HG02981 (cell line): ENCODE measurements around the gene DDIT3.
A peak's percentile ranks its signal among the peaks of the same experiment; 100 is the strongest.
"Not testable (repeated sequence)": the region's sequence is repeated elsewhere in the genome, so short reads cannot be mapped to it uniquely, and the experiment has no call there.

Experiments
- ATAC-seq: cut with Tn5 transposase; IDR thresholded peaks from one replicate; pipeline ENCODE4 v1.9.1; 2021; ENCODE audit warnings: mild to moderate bottlenecking, moderate library complexity; ENCODE audit not compliant: unreplicated experiment

The DDIT3 gene

GRCh38 chr12:57520053-57520818, at the start of gene DDIT3:
Gene DDIT3, minus strand, starts transcription at chr12:57520514. Its CDS starts 3,108 bp downstream, at chr12:57517406.
- peak; percentile 66 for ATAC-seq

DNA sequence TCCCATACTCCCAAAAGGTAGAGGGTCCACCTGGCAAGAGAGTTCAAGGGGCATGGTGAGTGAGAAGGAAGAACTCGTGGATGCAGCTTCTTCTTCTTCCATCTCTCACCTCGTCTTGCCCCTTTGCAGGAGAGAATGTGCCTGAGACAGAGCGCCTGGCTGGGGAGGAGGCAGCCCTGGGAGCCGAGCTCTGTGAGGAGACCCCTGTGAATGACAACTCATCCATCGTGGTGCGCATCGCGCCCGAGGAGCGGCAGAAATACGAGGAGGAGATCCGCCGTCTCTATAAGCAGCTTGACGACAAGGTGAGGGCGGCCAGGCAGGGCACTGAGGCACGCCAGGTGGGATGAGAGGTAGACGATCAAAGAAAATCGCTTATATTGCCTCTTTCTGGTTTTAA, 49.5 kb upstream of the DDIT3 start:
- no peak for ATAC-seq

DNA sequence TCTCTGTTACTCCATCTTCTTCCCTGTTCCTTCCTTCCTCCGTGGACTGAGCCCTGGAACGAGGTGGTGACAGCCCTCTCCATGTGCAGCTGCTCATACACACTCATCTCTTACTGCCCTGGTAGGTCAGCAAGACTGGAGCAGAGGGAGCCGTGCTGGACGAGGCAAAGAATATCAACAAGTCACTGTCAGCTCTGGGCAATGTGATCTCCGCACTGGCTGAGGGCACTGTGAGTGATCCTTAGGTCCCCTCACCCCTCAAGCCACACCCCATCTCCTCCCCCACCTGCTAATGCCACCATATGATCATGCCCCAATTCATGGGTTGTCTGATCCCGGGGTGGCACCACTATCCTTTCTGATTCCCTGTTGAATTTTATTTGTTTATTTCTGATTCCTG, 48.5 kb upstream of the DDIT3 start:
- ATAC-seq = no peak

GRCh38 chr12:57564178-57564740, 43.9 kb upstream of the DDIT3 start:
- no peak for ATAC-seq

DNA sequence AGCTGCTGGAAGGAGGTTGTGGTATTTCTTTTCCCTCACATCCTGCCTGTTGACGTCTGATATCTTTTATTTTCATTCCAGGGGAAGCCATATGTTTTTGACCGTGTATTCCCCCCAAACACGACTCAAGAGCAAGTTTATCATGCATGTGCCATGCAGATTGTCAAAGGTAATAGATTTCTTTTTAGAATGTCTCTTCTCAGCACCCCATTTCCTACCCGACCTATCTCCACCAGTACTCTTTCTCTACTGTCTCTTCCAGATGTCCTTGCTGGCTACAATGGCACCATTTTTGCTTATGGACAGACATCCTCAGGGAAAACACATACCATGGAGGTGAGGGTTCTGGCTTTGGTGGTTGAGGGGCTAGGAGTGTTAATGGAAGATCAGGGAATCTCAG, 43.0 kb upstream of the DDIT3 start:
- ATAC-seq = no peak

- not testable (repeated sequence) for ATAC-seq
These were observed 40.8 kb upstream of the DDIT3 start for GRCh38 chr12:57561117-57561516.

DNA sequence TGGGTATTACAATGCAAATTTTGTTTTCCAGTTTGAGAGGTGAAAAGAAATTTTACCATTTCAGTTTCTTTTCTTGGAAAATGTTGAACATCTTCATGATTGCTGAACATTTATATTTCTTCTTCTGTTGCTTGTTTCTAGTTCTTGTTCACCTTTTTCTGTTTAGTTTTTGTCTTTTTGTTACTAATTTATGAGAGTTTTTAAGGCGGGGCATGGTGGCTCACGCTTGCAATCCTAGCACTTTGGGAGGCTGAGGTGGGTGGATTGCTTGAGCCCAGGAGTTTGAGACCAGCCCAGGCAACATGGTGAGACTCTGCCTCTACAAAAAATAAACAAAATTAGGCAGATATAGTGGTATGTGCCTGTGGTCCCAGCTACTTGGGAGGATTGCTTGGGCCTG, 40.2 kb upstream of the DDIT3 start:
- no peak for ATAC-seq

GRCh38 chr12:57558864-57559263, 38.5 kb upstream of the DDIT3 start:
- ATAC-seq = no peak

GRCh38 chr12:57554897-57555296, 34.6 kb upstream of the DDIT3 start:
- ATAC-seq = no peak

- no peak for ATAC-seq
These were observed 34.1 kb upstream of the DDIT3 start for GRCh38 chr12:57554453-57554852.

DNA sequence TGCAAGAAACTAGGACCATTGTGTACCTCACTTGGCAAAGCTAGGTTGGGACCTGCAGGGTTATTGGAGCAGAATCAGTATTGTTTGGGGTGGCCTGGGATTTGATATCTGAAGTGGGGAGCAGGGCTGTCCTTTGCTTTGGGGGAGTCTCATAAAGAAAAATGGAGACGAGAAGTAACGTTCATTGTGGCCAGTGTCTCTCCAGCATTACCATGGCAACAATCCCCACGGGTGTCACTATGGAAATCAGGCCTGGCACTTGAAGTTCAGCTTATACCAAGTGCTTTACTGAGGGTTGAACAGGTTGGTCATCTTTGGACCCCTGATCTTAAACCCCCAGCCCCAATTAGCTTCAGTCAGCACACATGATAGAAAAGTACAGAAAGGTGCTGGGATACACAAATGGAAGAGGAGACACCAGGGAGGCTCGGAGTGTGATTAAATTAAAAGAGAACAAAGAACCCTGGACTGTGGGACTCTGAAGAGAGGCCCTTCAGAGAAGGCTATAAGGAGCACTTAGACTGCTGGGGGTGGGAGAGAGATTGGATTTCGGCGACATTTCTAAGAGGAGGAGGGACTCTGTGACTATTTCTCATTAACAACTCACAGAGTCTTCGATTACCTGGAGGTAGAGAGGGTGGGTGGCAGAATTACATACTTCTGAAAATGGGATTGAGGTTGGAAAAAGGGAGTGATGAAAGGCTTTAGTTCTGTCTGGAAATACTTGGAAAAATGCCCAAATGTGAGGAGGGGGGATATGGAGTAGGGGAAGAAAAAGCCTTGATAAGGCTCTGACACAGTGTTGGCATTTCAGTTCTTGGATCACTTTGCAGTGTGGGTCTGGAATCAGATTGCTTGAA, 33.3 kb upstream of the DDIT3 start:
- ATAC-seq = no peak

GRCh38 chr12:57552835-57553313, 32.6 kb upstream of the DDIT3 start:
- ATAC-seq = no peak

GRCh38 chr12:57552306-57552651, 32.0 kb upstream of the DDIT3 start:
- ATAC-seq = no peak

GRCh38 chr12:57551637-57552305, 31.5 kb upstream of the DDIT3 start:
- ATAC-seq = no peak

- ATAC-seq = no peak
These were observed 30.6 kb upstream of the DDIT3 start for GRCh38 chr12:57550641-57551549.

- ATAC-seq = no peak
These were observed 29.8 kb upstream of the DDIT3 start, which contains the start of gene KIF5A for GRCh38 chr12:57549909-57550640. Gene KIF5A, plus strand, starts transcription at chr12:57550044. Its CDS starts 228 bp downstream, at chr12:57550272.

- ATAC-seq = no peak
These were observed 29.0 kb upstream of the DDIT3 start for GRCh38 chr12:57549203-57549908.

DNA sequence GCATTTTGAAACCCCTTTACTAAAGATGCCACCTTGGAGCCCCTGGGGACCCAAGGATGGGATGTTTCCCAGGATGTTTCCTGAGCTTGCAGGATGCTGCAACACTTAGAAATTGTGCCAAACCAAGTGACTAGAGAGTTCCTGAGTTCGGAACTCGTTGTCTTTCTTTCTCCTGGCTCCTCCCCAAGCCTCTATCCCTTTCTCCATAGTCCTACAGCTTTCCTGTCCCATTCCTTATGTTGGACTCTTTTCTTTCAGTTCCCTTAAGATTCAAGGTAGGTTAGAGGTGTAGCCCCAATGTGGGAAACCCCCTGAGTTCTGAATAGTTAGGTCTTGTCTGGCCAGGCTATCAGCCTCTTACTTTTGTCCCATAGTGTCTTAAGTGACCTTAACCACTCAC, 28.2 kb upstream of the DDIT3 start:
- ATAC-seq = no peak

GRCh38 chr12:57548013-57548315, 27.6 kb upstream of the DDIT3 start:
- no peak for ATAC-seq
